GM19324 (cell line): ENCODE measurements around the gene IL4.
"Not testable (repeated sequence)": the region's sequence is repeated elsewhere in the genome, so short reads cannot be mapped to it uniquely, and the experiment has no call there.

ENCODE experiments used
- ATAC-seq: cut with Tn5 transposase; IDR thresholded peaks from one replicate; pipeline ENCODE4 v1.9.1; 2021; ENCODE audit warnings: mild to moderate bottlenecking, moderate library complexity; ENCODE audit not compliant: unreplicated experiment, low FRiP score

Gene IL4

GRCh38 chr5:132689513-132689912, 15.7 kb downstream of the IL4 start:
- no peak for ATAC-seq

- no peak for ATAC-seq
These were observed 16.4 kb downstream of the IL4 start for GRCh38 chr5:132690156-132690555.

GRCh38 chr5:132691755-132692631, 18.2 kb downstream of the IL4 start:
- not testable (repeated sequence) for ATAC-seq

- no peak for ATAC-seq
These were observed 18.8 kb downstream of the IL4 start for GRCh38 chr5:132692632-132692967.

GRCh38 chr5:132695956-132696355, 22.2 kb downstream of the IL4 start:
- no peak for ATAC-seq

GRCh38 chr5:132704875-132705274, 31.1 kb downstream of the IL4 start:
- no peak for ATAC-seq

GRCh38 chr5:132708645-132709044, 34.9 kb downstream of the IL4 start:
- no peak for ATAC-seq

GRCh38 chr5:132714456-132715307, 40.9 kb downstream of the IL4 start:
- no peak for ATAC-seq

- no peak for ATAC-seq
These were observed 44.9 kb downstream of the IL4 start for GRCh38 chr5:132718544-132719312.

- no peak for ATAC-seq
These were observed 52.0 kb downstream of the IL4 start for GRCh38 chr5:132725745-132726144.

- ATAC-seq, result no peak
These were observed 56.1 kb downstream of the IL4 start for GRCh38 chr5:132729896-132730295.
